GM12878 (cell line): ENCODE results near the gene KLHL2.

Experiments
- BRCA1 ChIP-seq: IDR thresholded peaks from 2 replicates; pipeline ENCODE4 v1.6.1; 2011; ENCODE audit warnings: low read depth, low read length, improper control_type of control experiment
- IKZF1 ChIP-seq: fragments of 450-650 bp; conservative IDR thresholded peaks from 2 replicates; pipeline ENCODE4 v1.6.1; 2017; ENCODE audit warnings: antibody characterized with exemption, mild to moderate bottlenecking
- POLR2AphosphoS2 ChIP-seq: IDR thresholded peaks from 2 replicates; pipeline ENCODE4 v1.6.1; 2011; ENCODE audit warnings: low read depth, mild to moderate bottlenecking, low read length, improper control_type of control experiment, moderate library complexity
- REST ChIP-seq: IDR thresholded peaks from 2 replicates; pipeline ENCODE4 v1.6.1; 2012; ENCODE audit warnings: mild to moderate bottlenecking, low read depth, low read length
- RFX5 ChIP-seq: IDR thresholded peaks from 2 replicates; pipeline ENCODE4 v1.6.1; 2011; ENCODE audit warnings: low read depth, low read length, improper control_type of control experiment
- YY1 ChIP-seq: IDR thresholded peaks from 2 replicates; pipeline ENCODE4 v1.6.1; 2011; ENCODE audit warnings: low read depth, mild to moderate bottlenecking, low read length
- ZNF217 ChIP-seq: fragments of 450-650 bp; IDR thresholded peaks from 2 replicates; pipeline ENCODE4 v1.6.1; 2017; ENCODE audit warnings: antibody characterized with exemption, mild to moderate bottlenecking
- TF ChIP-seq, protein P1 (sequence below), 3 experiments: IDR thresholded peaks in 2 of 3; conservative IDR thresholded peaks in 1 of 3; 2 replicates each; pipeline ENCODE4 v1.5.1; 2011; ENCODE audit warnings: low read depth in 3 of 3, low read length in 3 of 3, mild to moderate bottlenecking in 3 of 3, control low read depth in 2 of 3, moderate library complexity in 2 of 3, inconsistent platforms in 1 of 3, mixed read lengths in 1 of 3; ENCODE audit not compliant: control insufficient read depth in 2 of 3, insufficient read depth in 1 of 3; ENCODE audit errors: extremely low read depth in 1 of 3

- no peak for TF ChIP-seq BRCA1
- TF ChIP-seq IKZF1: no peak
- no peak for TF ChIP-seq REST
- TF ChIP-seq RFX5: no peak
- TF ChIP-seq POLR2AphosphoS2: no peak
- TF ChIP-seq, protein P1, sequence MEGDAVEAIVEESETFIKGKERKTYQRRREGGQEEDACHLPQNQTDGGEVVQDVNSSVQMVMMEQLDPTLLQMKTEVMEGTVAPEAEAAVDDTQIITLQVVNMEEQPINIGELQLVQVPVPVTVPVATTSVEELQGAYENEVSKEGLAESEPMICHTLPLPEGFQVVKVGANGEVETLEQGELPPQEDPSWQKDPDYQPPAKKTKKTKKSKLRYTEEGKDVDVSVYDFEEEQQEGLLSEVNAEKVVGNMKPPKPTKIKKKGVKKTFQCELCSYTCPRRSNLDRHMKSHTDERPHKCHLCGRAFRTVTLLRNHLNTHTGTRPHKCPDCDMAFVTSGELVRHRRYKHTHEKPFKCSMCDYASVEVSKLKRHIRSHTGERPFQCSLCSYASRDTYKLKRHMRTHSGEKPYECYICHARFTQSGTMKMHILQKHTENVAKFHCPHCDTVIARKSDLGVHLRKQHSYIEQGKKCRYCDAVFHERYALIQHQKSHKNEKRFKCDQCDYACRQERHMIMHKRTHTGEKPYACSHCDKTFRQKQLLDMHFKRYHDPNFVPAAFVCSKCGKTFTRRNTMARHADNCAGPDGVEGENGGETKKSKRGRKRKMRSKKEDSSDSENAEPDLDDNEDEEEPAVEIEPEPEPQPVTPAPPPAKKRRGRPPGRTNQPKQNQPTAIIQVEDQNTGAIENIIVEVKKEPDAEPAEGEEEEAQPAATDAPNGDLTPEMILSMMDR (IDR thresholded peaks at IDR 0.05 in 2 of 3, conservative IDR thresholded peaks at IDR 0.05 in 1 of 3; ENCODE audit: control insufficient read depth in 2 of 3, extremely low read depth in 1 of 3, insufficient read depth in 1 of 3, low read depth in 3 of 3, low read length in 3 of 3): no peak
- no peak for TF ChIP-seq YY1
- no peak for TF ChIP-seq ZNF217
Observed at GRCh38 chr4:165203541-165204461, 3.6 kb upstream of the KLHL2 start.
